Measurements from ENCODE around the gene AP5Z1.
A peak's percentile ranks its signal among the peaks of the same experiment; 100 is the strongest.

DNA sequence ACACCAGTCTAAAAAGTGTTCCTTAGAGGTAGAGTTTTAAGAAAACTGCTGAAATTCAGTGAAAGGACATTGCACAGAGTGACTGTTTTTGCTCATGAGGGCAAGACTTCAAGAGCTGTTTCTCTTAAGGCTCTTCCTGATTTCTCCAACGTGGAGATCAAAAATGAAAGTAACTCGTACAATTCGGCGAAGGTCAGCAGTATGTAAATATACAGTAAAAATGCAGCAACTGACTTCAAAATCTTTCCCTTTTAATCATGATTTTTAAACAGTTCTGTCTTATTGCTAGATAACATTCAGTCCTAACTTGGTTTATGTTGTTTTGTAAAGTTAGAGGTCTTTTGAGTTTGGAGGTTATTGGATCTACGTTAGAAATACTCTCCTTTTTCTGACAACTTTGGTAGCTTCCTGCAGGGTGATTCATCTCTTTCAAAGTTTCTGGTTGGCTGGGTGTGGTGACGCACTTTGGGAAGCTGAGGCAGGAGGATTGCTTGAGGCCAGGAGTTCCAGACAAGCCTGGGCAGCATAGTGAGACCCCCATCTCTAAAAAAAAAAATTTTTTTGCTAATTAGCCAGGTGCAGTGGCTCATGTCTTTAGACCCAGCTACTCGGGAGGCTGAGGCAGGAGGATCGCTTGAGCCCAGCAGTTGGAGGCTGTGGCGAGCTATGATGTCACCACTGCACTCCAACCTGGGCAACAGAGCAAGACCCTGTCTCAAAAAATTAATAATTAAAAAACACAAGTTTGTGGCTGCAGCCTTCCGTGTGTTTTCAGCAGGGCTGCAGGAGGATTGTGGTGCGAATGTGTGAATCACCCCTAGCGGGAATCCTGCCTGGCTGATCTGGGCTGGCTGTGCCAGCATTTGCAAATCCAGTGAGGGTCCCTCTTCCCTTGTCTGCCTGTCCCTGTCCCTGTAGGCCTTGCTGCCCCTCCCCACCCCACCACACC, 29.2 kb upstream of the AP5Z1 start:
- peak; percentile 27 to 45 for TF ChIP-seq POLR2A (IDR thresholded peaks at IDR 0.05)
- TF ChIP-seq, protein P1, sequence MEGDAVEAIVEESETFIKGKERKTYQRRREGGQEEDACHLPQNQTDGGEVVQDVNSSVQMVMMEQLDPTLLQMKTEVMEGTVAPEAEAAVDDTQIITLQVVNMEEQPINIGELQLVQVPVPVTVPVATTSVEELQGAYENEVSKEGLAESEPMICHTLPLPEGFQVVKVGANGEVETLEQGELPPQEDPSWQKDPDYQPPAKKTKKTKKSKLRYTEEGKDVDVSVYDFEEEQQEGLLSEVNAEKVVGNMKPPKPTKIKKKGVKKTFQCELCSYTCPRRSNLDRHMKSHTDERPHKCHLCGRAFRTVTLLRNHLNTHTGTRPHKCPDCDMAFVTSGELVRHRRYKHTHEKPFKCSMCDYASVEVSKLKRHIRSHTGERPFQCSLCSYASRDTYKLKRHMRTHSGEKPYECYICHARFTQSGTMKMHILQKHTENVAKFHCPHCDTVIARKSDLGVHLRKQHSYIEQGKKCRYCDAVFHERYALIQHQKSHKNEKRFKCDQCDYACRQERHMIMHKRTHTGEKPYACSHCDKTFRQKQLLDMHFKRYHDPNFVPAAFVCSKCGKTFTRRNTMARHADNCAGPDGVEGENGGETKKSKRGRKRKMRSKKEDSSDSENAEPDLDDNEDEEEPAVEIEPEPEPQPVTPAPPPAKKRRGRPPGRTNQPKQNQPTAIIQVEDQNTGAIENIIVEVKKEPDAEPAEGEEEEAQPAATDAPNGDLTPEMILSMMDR (IDR thresholded peaks at IDR 0.05) = no peak

Measured in Peyer's patch (tissue), 4 donors.